ENCODE results near the gene DLGAP1.
"Not testable (repeated sequence)": the region's sequence is repeated elsewhere in the genome, so short reads cannot be mapped to it uniquely, and the experiment has no call there.

The DLGAP1 gene

GRCh38 chr18:4384932-4385331, 70.2 kb downstream of the DLGAP1 start:
- no peak for DNase-seq

GRCh38 chr18:4374564-4374963, 80.5 kb downstream of the DLGAP1 start:
- no peak for DNase-seq

GRCh38 chr18:4369705-4370104, 85.4 kb downstream of the DLGAP1 start:
- no peak for DNase-seq

GRCh38 chr18:4360221-4360715, 94.8 kb downstream of the DLGAP1 start:
- DNase-seq = no peak

- no peak for DNase-seq
These were observed 96.5 kb downstream of the DLGAP1 start for GRCh38 chr18:4358618-4359017.

GRCh38 chr18:4357579-4357978, 97.5 kb downstream of the DLGAP1 start:
- DNase-seq = no peak

GRCh38 chr18:4356929-4357328, 98.2 kb downstream of the DLGAP1 start:
- no peak for DNase-seq

GRCh38 chr18:4353853-4354418, 101.2 kb downstream of the DLGAP1 start:
- no peak for DNase-seq

- peak; percentile 65 for DNase-seq
These were observed 102.2 kb downstream of the DLGAP1 start for GRCh38 chr18:4352746-4353551.

- no peak for DNase-seq
These were observed 104.1 kb downstream of the DLGAP1 start for GRCh38 chr18:4351005-4351404.

GRCh38 chr18:4335386-4335785, 119.7 kb downstream of the DLGAP1 start:
- DNase-seq = no peak

- no peak for DNase-seq
These were observed 122.1 kb downstream of the DLGAP1 start for GRCh38 chr18:4333043-4333442.

GRCh38 chr18:4319738-4320677, 135.1 kb downstream of the DLGAP1 start:
- no peak for DNase-seq

- DNase-seq = no peak
These were observed 136.8 kb downstream of the DLGAP1 start for GRCh38 chr18:4318311-4318710.

- DNase-seq = not testable (repeated sequence)
These were observed 143.2 kb downstream of the DLGAP1 start for GRCh38 chr18:4311945-4312344.

GRCh38 chr18:4311136-4311535, 144.0 kb downstream of the DLGAP1 start:
- no peak for DNase-seq

GRCh38 chr18:4309227-4309626, 145.9 kb downstream of the DLGAP1 start:
- DNase-seq = no peak

GRCh38 chr18:4308576-4308975, 146.5 kb downstream of the DLGAP1 start:
- no peak for DNase-seq

GRCh38 chr18:4299395-4299794, 155.7 kb downstream of the DLGAP1 start:
- no peak for DNase-seq

GRCh38 chr18:4293337-4293736, 161.8 kb downstream of the DLGAP1 start:
- no peak for DNase-seq

- no peak for DNase-seq
These were observed 162.4 kb downstream of the DLGAP1 start for GRCh38 chr18:4292696-4293095.

GRCh38 chr18:4287340-4287739, 167.8 kb downstream of the DLGAP1 start:
- DNase-seq = not testable (repeated sequence)

GRCh38 chr18:4286256-4286655, 168.9 kb downstream of the DLGAP1 start:
- no peak for DNase-seq
